Suprapubic skin (tissue), 4 donors: Measurements from ENCODE around the gene NEB. TPM values are rescaled to one million over a fixed set of nuclear protein-coding genes. Genes with fewer than 3 reads are reported as not detected.
"Not testable (repeated sequence)": the region's sequence is repeated elsewhere in the genome, so short reads cannot be mapped to it uniquely, and the experiment has no call there.

ENCODE experiments used
- DNase-seq, 2 donors: peaks; one replicate each; pipeline ENCODE4 v3.0.0-alpha.2; 2019; ENCODE audit warnings: low spot score in 2 of 2
- H3K27ac ChIP-seq: fragments of 200-600 bp; sonication (generic); one replicate; pipeline ENCODE4 v1.5.1; 2019
- H3K27me3 ChIP-seq: fragments of 200-600 bp; sonication (generic); one replicate; pipeline ENCODE4 v1.5.1; 2019
- H3K36me3 ChIP-seq: fragments of 200-600 bp; sonication (generic); one replicate; pipeline ENCODE4 v1.5.1; 2019
- H3K4me1 ChIP-seq: fragments of 200-600 bp; sonication (generic); one replicate; pipeline ENCODE4 v1.5.1; 2019
- H3K4me3 ChIP-seq: fragments of 200-600 bp; sonication (generic); one replicate; pipeline ENCODE4 v1.5.1; 2019; ENCODE audit warnings: mild to moderate bottlenecking
- H3K9me3 ChIP-seq: fragments of 200-600 bp; sonication (generic); one replicate; pipeline ENCODE4 v1.5.1; 2019
- CTCF ChIP-seq, 2 donors: fragments of 200-600 bp in 1 of 2; fragments of 450-650 bp in 1 of 2; sonication (generic) in 1 of 2; IDR thresholded peaks; one replicate each; pipeline ENCODE4 v1.5.1; 2016 to 2019; ENCODE audit warnings: antibody characterized with exemption in 2 of 2, mild to moderate bottlenecking in 1 of 2, moderate library complexity in 1 of 2
- EP300 ChIP-seq: sonication (generic); formaldehyde crosslinking; IDR thresholded peaks from one replicate; pipeline ENCODE4 v1.6.1; 2017; ENCODE audit warnings: antibody characterized with exemption
- POLR2A ChIP-seq, 2 donors: fragments of 450-650 bp; IDR thresholded peaks; one replicate each; pipeline ENCODE4 v1.6.1; 2017; ENCODE audit warnings: antibody characterized with exemption in 2 of 2, mild to moderate bottlenecking in 2 of 2, moderate library complexity in 2 of 2
- POLR2AphosphoS5 ChIP-seq, 3 donors: sonication (generic); formaldehyde crosslinking; IDR thresholded peaks; one replicate each; pipeline ENCODE4 v1.6.1; 2017; ENCODE audit warnings: antibody characterized with exemption in 3 of 3
- WGBS: methylation state at CpG from one replicate; pipeline ENCODE4 v1.1.5; 2018; 5-methylcytosine and 5-hydroxymethylcytosine counted together
- total RNA-seq, 4 donors: library from RNA; depleted of rRNA; stranded (reverse); fragments of >200 nt; gene quantifications; one replicate each; pipeline ENCODE4 v1.1.0, GENCODE V29; 2016

The NEB gene
- total RNA-seq, 4 donors from 2014 or later: 5.4 to 19.1 (median 7.4) TPM

- Histone ChIP-seq H3K9me3 (peaks cover 6% of the 10 kb centered on the region), H3K36me3 (no peaks in the 10 kb centered on the region), H3K4me1 (no peaks in the 10 kb centered on the region), H3K27ac (no peak overlapping the region), H3K27me3 (no peaks in the 10 kb centered on the region), H3K4me3 (no peak overlapping the region)
- DNase-seq: no peak
- 77% methylated on average over 3 of the region's 3 CpGs for WGBS
- TF ChIP-seq POLR2AphosphoS5 (IDR thresholded peaks at IDR 0.05): no peak
- TF ChIP-seq POLR2A (IDR thresholded peaks at IDR 0.05): no peak
- no peak for TF ChIP-seq EP300
- TF ChIP-seq CTCF (IDR thresholded peaks at IDR 0.05): no peak
Observed at GRCh38 chr2:151649966-151650365, 84.3 kb downstream of the NEB start.

GRCh38 chr2:151649400-151649799 lies 84.9 kb downstream of the NEB start:
- 76% methylated on average over 1 of the region's 1 CpG for WGBS
- no peak for DNase-seq
- Histone ChIP-seq H3K4me1 (no peaks in the 10 kb centered on the region), H3K27me3 (no peaks in the 10 kb centered on the region), H3K4me3 (no peak overlapping the region), H3K27ac (no peak overlapping the region), H3K9me3 (peaks cover 6% of the 10 kb centered on the region), H3K36me3 (no peaks in the 10 kb centered on the region)
- TF ChIP-seq POLR2A (IDR thresholded peaks at IDR 0.05): no peak
- no peak for TF ChIP-seq CTCF (IDR thresholded peaks at IDR 0.05)
- no peak for TF ChIP-seq POLR2AphosphoS5 (IDR thresholded peaks at IDR 0.05)
- TF ChIP-seq EP300: no peak

GRCh38 chr2:151646512-151646911 lies 87.8 kb downstream of the NEB start:
- H3K9me3 ChIP-seq, H3K4me1 ChIP-seq, DNase-seq, H3K27me3 ChIP-seq, H3K27ac ChIP-seq, H3K36me3 ChIP-seq, H3K4me3 ChIP-seq: not testable (repeated sequence)
- 93% methylated on average over 4 of the region's 4 CpGs for WGBS

- Histone ChIP-seq H3K27me3 (no peaks in the 10 kb centered on the region), H3K27ac (no peak overlapping the region), H3K9me3 (peaks cover 6% of the 10 kb centered on the region), H3K4me3 (no peak overlapping the region), H3K36me3 (no peaks in the 10 kb centered on the region), H3K4me1 (no peaks in the 10 kb centered on the region)
- TF ChIP-seq EP300 (no peak), POLR2AphosphoS5 (IDR thresholded peaks at IDR 0.05) (no peak), POLR2A (IDR thresholded peaks at IDR 0.05) (no peak), CTCF (IDR thresholded peaks at IDR 0.05) (no peak)
- 84% methylated on average over 2 of the region's 2 CpGs for WGBS
- DNase-seq: no peak
Observed at GRCh38 chr2:151644580-151644979, 89.7 kb downstream of the NEB start.

- not testable (repeated sequence) for H3K4me3 ChIP-seq, H3K27ac ChIP-seq, H3K27me3 ChIP-seq, H3K9me3 ChIP-seq, DNase-seq, H3K36me3 ChIP-seq
- 89% methylated on average over 2 of the region's 2 CpGs for WGBS
- H3K4me1 ChIP-seq: peaks cover 17% of the 10 kb centered on the region
Observed at GRCh38 chr2:151641895-151642294, 92.4 kb downstream of the NEB start.

- H3K9me3 ChIP-seq: no peaks in the 10 kb centered on the region
- H3K4me3 ChIP-seq: no peak overlapping the region
- H3K27ac ChIP-seq: no peak overlapping the region
- H3K27me3 ChIP-seq: no peaks in the 10 kb centered on the region
- DNase-seq: no peak
- no peaks in the 10 kb centered on the region for H3K36me3 ChIP-seq
- WGBS: 91% methylated on average over 9 of the region's 9 CpGs
- H3K4me1 ChIP-seq: peaks cover 17% of the 10 kb centered on the region
- TF ChIP-seq EP300 (no peak), POLR2A (IDR thresholded peaks at IDR 0.05) (no peak), CTCF (IDR thresholded peaks at IDR 0.05) (no peak), POLR2AphosphoS5 (IDR thresholded peaks at IDR 0.05) (no peak)
Observed at GRCh38 chr2:151640087-151640486, 94.2 kb downstream of the NEB start.
